Lower leg skin (tissue), 3 donors: ENCODE results near the gene ANGPT4.

Experiments used
- POLR2A ChIP-seq, 2 donors: fragments of 450-650 bp; IDR thresholded peaks; one replicate each; pipeline ENCODE4 v1.6.1; 2016 to 2017; ENCODE audit warnings: antibody characterized with exemption in 2 of 2, mild to moderate bottlenecking in 1 of 2, moderate library complexity in 1 of 2
- TF ChIP-seq, protein P1 (sequence below), 3 donors: fragments of 450-650 bp; IDR thresholded peaks; one replicate each; pipeline ENCODE4 v1.5.1; 2016; ENCODE audit warnings: antibody characterized with exemption in 3 of 3, mild to moderate bottlenecking in 3 of 3, moderate library complexity in 2 of 3

DNA sequence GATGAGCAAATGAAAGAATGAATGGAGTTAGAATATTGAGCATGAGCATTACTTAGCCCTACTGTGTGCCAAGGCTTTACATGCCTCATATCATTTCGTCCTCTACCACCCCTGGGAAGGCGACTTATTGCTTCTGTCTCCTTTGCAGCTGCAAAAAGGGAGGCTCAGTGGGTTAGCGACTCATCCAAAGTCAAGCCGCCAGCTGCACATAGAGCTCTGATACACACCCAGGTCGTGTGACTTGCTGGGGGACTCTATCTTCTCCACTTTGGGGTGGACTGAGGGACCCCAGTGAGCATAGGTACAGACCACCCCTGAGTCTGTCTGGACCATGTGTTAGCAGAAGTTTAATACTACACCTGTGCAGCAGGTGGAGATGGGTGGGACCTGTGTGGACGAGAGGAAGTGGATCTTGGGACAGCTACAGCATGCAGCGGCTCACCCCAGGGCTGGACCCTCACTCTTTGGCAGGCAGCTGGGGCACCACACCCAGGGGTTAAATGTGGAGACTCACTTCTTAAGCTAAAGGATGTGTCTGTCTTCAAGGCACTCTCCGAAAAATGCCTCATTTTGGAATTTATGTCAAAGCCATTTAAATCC is 36.2 kb upstream of the ANGPT4 start:
- TF ChIP-seq, protein P1, sequence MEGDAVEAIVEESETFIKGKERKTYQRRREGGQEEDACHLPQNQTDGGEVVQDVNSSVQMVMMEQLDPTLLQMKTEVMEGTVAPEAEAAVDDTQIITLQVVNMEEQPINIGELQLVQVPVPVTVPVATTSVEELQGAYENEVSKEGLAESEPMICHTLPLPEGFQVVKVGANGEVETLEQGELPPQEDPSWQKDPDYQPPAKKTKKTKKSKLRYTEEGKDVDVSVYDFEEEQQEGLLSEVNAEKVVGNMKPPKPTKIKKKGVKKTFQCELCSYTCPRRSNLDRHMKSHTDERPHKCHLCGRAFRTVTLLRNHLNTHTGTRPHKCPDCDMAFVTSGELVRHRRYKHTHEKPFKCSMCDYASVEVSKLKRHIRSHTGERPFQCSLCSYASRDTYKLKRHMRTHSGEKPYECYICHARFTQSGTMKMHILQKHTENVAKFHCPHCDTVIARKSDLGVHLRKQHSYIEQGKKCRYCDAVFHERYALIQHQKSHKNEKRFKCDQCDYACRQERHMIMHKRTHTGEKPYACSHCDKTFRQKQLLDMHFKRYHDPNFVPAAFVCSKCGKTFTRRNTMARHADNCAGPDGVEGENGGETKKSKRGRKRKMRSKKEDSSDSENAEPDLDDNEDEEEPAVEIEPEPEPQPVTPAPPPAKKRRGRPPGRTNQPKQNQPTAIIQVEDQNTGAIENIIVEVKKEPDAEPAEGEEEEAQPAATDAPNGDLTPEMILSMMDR (IDR thresholded peaks at IDR 0.05) = no peak
- TF ChIP-seq POLR2A (IDR thresholded peaks at IDR 0.05) = no peak
